Measurements from ENCODE around the gene ZFAND3.

Gene ZFAND3

GRCh38 chr6:37793067-37793466, 26.5 kb upstream of the ZFAND3 start:
- intact Hi-C loops (cut with DNase I) = no loop called here
- no peak for DNase-seq

DNA sequence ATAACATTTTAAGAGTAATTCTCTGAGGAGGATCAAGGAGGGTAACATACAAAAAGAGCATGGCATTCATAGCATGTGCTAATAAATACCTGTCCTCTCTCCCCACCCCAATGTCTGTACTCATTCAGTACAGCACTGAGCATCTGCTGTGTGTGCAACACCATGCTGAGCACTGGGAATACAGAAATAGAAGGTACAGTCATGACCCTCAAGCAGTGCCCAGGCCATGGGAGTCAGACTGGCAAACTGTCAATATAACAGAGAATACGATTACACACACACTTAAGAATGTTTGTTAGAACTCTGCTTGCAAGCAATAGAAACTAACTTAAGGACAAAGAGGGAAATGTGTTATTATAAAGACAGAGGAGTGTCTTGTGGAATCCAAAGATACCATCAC, 24.7 kb upstream of the ZFAND3 start:
- intact Hi-C loops (cut with DNase I) = no loop called here
- DNase-seq = no peak

GRCh38 chr6:37798436-37799262, 20.9 kb upstream of the ZFAND3 start:
- intact Hi-C loops (cut with DNase I) = no loop called here
- no peak for DNase-seq

DNA sequence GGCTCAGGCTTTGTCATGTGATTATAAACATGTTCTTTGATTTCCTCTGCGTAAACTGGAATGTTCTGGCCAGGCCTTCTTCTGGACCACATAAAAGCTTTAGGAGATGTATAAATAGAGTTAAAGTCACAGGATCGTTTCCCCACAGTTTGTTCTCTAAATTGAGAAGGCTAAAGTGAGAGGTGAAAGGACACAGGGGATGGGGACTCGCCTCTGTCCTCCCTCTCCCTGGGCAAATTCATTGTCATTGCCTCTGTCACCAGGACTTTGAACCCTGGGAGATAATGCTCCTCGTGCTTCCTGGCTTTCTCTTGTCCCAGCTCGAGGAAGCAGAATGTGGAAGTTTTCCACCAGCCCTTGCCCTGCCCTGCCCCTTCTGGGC, 20.3 kb upstream of the ZFAND3 start:
- intact Hi-C loops (cut with DNase I) = no loop called here

GRCh38 chr6:37800703-37801604, 18.6 kb upstream of the ZFAND3 start:
- DNase-seq = peak in 1 of 10 donors; percentile 49
- intact Hi-C loops (cut with DNase I) = no loop called here

More for the DNA sequence above, 20.3 kb upstream of the ZFAND3 start:
- peak in 1 of 10 donors; percentile 49 for DNase-seq

GRCh38 chr6:37801605-37801940, 18.0 kb upstream of the ZFAND3 start:
- intact Hi-C loops (cut with DNase I) = no loop called here
- DNase-seq = peak in 1 of 10 donors; percentile 5

DNA sequence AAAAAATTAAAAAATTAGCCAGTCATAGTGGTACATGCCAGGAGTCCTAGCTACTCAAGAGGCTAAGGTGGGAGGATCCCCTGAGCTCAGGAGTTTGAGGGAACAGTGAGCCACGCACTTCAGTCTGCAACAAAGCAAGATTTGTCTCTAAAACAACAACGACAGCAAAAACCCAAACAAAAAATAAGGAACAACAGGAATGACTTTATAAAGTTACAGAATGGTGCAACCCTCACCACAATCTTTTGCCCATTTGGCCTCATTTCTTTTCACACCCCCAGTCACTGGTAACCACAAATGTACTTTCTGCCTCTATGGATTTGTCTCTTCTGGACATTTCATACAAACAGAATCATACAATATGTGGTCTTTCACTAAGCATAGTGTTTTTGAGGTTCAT, 16.7 kb upstream of the ZFAND3 start:
- intact Hi-C loops (cut with DNase I) = no loop called here
- no peak for DNase-seq

- intact Hi-C loops (cut with DNase I) = no loop called here
- no peak for DNase-seq
Observed at GRCh38 chr6:37804586-37804985, 14.9 kb upstream of the ZFAND3 start.

DNA sequence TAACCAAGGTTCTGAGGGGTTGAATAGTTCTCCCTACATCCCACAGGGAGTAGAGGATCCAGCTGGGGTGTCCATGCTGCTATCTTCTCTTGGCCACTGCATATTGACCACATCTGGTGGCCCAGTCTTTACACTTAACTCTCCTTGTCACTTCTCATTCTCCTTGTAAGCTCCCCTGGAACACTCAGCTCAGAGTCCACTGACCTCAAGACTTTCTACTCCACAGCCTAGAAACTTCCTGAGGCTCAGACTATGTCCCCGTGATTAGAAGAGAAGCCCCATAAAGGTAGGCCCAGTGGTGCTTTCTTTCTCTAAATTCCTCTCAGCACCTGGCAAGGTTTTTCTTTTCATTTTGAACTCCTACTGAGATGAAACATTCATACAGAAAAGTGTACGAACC, 13.3 kb upstream of the ZFAND3 start:
- intact Hi-C loops (cut with DNase I) = no loop called here

DNA sequence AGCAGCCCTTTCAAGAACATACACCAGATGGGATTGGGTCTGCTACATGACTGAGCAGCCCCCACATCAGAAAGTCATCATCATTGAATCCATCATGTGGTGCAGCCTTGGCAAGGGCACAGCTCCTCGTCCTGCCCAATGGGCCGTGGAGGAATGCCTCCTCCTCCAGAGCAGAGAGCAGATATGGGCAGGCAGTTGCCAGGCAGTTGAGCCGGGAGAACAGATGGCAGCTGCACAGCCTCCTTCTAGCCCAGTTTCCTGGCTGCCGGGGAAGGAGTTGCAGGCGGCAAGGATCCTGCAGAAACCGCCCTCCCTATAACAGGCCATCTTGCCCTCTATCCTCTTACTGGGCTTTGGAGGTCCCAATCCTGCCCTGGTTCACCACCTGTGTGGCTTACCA, 11.9 kb upstream of the ZFAND3 start:
- peak in 9 of 10 donors; percentile 27 to 96 (median 78) for DNase-seq
- intact Hi-C loops (cut with DNase I) = no loop called here

More for the DNA sequence above, 13.3 kb upstream of the ZFAND3 start:
- peak in 1 of 10 donors; percentile 12 for DNase-seq

- intact Hi-C loops (cut with DNase I) = no loop called here
- peak in 2 of 10 donors; percentile 17 to 74 for DNase-seq
Observed at GRCh38 chr6:37809197-37809543, 10.4 kb upstream of the ZFAND3 start.

GRCh38 chr6:37812841-37813240, 6.7 kb upstream of the ZFAND3 start:
- DNase-seq = peak in 1 of 10 donors; percentile 5
- intact Hi-C loops (cut with DNase I) = no loop called here

- no peak for DNase-seq
- intact Hi-C loops (cut with DNase I) = no loop called here
Observed at GRCh38 chr6:37814374-37814773, 5.2 kb upstream of the ZFAND3 start.

- intact Hi-C loops (cut with DNase I) = no loop called here
- no peak for DNase-seq
Observed at GRCh38 chr6:37816599-37817375, 2.7 kb upstream of the ZFAND3 start.

DNA sequence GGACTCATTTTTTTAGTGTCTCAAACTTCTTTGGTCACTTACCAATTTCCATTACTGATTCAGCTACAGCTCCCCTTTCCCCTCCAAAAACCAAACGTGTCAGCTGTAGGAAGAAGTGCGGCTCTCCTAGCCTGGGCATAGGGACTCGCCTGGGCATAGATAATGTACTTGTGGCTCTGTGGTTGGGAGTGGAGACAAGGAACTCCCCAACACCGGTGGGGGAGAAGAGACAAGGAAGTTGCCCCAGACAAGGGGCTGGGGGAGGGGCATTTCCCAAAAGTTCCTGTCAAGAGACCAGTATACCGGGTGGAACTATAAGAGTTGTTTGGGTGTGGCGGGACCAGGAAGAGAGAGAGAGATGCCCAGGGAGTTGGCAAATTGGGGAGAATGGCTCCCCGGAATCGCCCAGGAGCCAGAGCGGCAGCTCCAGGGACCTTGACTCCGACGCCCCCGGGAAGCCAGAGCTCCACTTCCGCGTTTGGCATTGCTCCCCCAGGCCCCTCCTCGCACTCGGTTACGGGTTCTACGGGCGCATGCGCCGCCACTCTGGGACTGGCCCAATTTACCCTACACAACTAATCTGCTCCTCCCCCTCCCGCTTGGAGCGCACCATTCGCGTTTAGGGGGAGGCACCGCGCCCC, 871 bp upstream of the ZFAND3 start:
- intact Hi-C loops (cut with DNase I) = no loop called here
- peak; percentile 91 to 98 (median 95) for DNase-seq

DNA sequence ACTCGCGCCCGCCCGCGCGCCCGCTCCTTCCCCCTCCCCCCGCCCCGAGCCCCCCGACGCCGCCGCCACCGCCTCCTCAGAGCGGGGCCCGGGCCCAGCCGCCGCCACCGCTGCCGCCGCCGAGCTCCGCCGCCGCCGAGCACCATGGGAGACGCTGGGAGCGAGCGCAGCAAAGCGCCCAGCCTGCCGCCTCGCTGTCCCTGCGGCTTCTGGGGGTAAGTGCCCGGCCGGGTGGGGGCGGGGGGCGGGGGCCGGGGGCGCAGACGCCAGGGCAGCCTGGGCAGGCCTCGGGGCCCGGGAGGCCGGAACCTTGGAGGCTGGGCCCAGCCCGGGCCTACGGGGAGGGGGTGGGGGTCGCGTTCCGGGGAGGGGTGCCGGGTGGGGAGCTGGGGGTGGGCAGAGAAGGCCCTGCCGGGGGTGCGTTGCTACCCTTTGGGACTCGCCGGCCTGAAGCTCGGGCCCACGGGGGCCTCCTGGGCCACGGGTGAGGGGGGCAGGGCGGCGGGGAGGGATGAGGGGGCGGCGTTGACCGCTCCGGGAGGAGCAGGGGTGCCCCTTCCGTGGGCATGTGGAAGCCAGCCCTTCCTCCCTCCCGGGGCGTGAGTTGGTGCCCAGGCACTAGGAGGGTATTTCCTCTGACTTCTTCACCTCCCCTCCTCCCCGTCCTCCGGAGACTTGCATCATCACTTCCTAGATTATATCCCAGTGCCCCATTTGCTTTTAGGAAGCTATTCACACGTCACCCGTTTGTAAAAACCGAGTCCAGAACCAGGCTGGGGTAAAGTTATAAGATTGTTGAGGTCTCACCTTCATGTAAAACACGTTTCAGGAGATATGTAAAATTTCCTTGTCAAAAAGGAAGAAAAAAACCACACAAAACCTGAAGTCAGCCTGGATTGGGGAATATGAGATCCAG, 533 bp downstream of the ZFAND3 start:
- intact Hi-C loops (cut with DNase I) = loop anchor here (1.0 to 5.0 kb wide), 2 partner anchors 29 to 37 kb away; no protein-coding TSS in a partner anchor
- DNase-seq = peak in 5 of 10 donors; percentile 12 to 81 (median 32)

- DNase-seq = no peak
- intact Hi-C loops (cut with DNase I) = loop anchor here (1.0 to 5.0 kb wide), 2 partner anchors 29 to 37 kb away; no protein-coding TSS in a partner anchor
Observed at GRCh38 chr6:37820718-37821079, 1.2 kb downstream of the ZFAND3 start.

DNA sequence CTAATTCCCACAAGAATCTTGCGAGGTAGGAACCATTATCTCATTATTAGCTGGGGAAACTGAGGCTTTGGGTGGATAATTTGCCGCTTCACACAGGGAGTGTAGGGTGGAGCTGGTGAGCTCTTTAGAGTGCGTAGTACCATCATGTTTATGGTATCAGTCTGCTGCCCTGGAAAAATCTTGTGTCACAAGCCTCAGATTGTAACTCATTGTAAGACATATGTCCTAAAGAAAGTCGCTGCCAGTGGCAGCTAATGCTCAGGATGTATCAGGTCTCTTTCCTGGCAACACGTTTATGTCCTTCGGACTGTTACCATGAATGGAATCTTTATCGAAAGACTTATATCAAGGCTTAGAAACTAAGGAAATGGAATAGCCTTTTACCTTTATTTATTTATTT, 1.9 kb downstream of the ZFAND3 start:
- DNase-seq = no peak
- intact Hi-C loops (cut with DNase I) = loop anchor here (5.0 kb wide), 1 partner anchor 36 kb away; no protein-coding TSS in a partner anchor
